ENCODE measurements around the gene LMO7.

LMO7 gene

GRCh38 chr13:75748874-75749273, 112.7 kb downstream of the LMO7 start:
- no peak for DNase-seq

- no peak for DNase-seq
These were observed 113.3 kb downstream of the LMO7 start for GRCh38 chr13:75749407-75749806.

- DNase-seq: no peak
These were observed 115.2 kb downstream of the LMO7 start for GRCh38 chr13:75751350-75751749.

- no peak for DNase-seq
These were observed 116.7 kb downstream of the LMO7 start for GRCh38 chr13:75752826-75753225.

- DNase-seq: no peak
These were observed 118.8 kb downstream of the LMO7 start for GRCh38 chr13:75754936-75755335.

- no peak for DNase-seq
These were observed 121.2 kb downstream of the LMO7 start for GRCh38 chr13:75757336-75757735.

- no peak for DNase-seq
These were observed 123.4 kb downstream of the LMO7 start for GRCh38 chr13:75759531-75759930.

- no peak for DNase-seq
These were observed 124.2 kb downstream of the LMO7 start for GRCh38 chr13:75760131-75761021.

- no peak for DNase-seq
These were observed 125.2 kb downstream of the LMO7 start for GRCh38 chr13:75761369-75761768.

- no peak for DNase-seq
These were observed 126.2 kb downstream of the LMO7 start for GRCh38 chr13:75762076-75762937.

- DNase-seq: no peak
These were observed 126.8 kb downstream of the LMO7 start for GRCh38 chr13:75762955-75763354.

GRCh38 chr13:75763512-75763911, 127.4 kb downstream of the LMO7 start:
- no peak for DNase-seq

- no peak for DNase-seq
These were observed 128.3 kb downstream of the LMO7 start for GRCh38 chr13:75764251-75764925.

- DNase-seq: no peak
These were observed 128.8 kb downstream of the LMO7 start for GRCh38 chr13:75764926-75765310.

GRCh38 chr13:75766636-75767035, 130.5 kb downstream of the LMO7 start:
- no peak for DNase-seq

- DNase-seq: no peak
These were observed 133.2 kb downstream of the LMO7 start for GRCh38 chr13:75769141-75769905.

GRCh38 chr13:75770164-75770563, 134.0 kb downstream of the LMO7 start:
- no peak for DNase-seq

- no peak for DNase-seq
These were observed 134.5 kb downstream of the LMO7 start for GRCh38 chr13:75770592-75771011.

- DNase-seq: no peak
These were observed 135.1 kb downstream of the LMO7 start for GRCh38 chr13:75771226-75771625.

- DNase-seq: no peak
These were observed 135.7 kb downstream of the LMO7 start for GRCh38 chr13:75771818-75772217.

GRCh38 chr13:75774176-75774575, 138.0 kb downstream of the LMO7 start:
- no peak for DNase-seq

GRCh38 chr13:75776550-75776949, 140.4 kb downstream of the LMO7 start:
- no peak for DNase-seq

- no peak for DNase-seq
These were observed 143.3 kb downstream of the LMO7 start for GRCh38 chr13:75779393-75779792.
